ENCODE measurements around the gene KLF13. TPM values are rescaled to one million over a fixed set of nuclear protein-coding genes. Genes with fewer than 3 reads are reported as not detected.

The KLF13 gene
- total RNA-seq, 1 donor from 2014 or later, result 67.7 TPM

DNA sequence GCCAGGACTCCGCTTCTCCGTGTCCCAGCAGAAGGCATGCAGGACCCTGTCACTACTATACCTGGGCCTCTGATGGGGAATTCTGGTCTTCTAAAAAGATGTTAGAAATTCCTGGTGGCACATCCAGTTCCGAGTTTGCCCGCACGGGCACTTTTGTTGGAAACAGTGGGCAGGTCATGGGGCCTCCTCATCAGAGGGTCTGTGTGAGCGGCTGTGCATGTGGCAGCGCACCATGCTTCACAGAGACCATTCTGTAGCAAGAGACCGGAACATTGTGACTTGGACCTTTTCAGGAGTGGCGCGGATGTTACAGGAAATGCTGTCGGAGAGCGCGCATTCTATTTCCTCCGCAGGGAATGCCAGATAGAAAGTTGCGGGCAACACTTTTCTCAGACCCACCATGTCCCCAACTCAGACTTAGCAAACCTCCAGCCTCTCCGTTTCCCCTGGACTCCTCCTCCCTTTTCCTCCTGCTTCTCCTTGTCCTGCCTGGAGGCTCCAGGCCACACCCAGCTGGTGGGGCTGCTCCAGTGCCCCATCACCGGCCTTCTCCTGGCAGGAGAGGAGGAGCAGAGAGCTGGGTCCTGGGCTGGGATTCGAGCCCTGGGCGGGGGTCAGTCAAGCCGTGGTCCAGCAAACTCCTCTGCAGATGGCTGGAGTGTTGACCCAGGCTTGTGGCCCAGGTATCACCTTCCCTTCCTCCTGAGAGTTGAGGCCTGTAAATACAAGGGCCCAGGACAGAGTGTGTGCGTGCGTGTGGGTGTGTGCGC is 46.6 kb downstream of the KLF13 start:
- no peaks in the 10 kb centered on the region for H3K36me3 ChIP-seq (ENCODE audit: control insufficient read depth, insufficient read depth, low read length)
- H3K27me3 ChIP-seq (ENCODE audit: control insufficient read depth, insufficient read depth, low read length), result no peaks in the 10 kb centered on the region
- DNase-seq (ENCODE audit: low read depth), result no peak
- H3K4me3 ChIP-seq (ENCODE audit: low read depth, low read length), result no peak overlapping the region
- TF ChIP-seq, protein P1, sequence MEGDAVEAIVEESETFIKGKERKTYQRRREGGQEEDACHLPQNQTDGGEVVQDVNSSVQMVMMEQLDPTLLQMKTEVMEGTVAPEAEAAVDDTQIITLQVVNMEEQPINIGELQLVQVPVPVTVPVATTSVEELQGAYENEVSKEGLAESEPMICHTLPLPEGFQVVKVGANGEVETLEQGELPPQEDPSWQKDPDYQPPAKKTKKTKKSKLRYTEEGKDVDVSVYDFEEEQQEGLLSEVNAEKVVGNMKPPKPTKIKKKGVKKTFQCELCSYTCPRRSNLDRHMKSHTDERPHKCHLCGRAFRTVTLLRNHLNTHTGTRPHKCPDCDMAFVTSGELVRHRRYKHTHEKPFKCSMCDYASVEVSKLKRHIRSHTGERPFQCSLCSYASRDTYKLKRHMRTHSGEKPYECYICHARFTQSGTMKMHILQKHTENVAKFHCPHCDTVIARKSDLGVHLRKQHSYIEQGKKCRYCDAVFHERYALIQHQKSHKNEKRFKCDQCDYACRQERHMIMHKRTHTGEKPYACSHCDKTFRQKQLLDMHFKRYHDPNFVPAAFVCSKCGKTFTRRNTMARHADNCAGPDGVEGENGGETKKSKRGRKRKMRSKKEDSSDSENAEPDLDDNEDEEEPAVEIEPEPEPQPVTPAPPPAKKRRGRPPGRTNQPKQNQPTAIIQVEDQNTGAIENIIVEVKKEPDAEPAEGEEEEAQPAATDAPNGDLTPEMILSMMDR (IDR thresholded peaks at IDR 0.05; ENCODE audit: insufficient read depth, low read length, poor library complexity, severe bottlenecking), result no peak

DNA sequence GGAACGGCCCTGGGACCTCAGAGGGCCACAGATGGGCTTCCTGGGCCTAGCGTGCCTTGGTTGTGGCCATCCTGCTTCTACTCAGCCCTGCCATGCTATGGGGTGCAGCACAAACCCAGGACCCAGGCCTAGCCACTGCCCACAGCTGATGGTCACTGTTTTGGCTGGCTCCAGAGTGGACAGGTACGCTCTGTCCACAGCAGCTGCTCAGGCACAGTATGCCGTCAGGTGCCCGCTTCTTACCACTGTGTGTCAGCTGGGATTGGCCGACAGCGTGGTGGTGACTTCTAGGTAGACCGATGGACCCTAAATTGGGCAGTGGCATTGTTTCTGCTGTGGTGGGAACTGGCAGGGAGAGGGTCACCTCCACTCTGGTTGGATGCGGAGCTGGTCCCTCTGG is 47.3 kb downstream of the KLF13 start:
- no peak overlapping the region for H3K4me3 ChIP-seq (ENCODE audit: low read depth, low read length)
- no peaks in the 10 kb centered on the region for H3K36me3 ChIP-seq (ENCODE audit: control insufficient read depth, insufficient read depth, low read length)
- no peaks in the 10 kb centered on the region for H3K27me3 ChIP-seq (ENCODE audit: control insufficient read depth, insufficient read depth, low read length)
- DNase-seq (ENCODE audit: low read depth), result no peak
- TF ChIP-seq, protein P1 (IDR thresholded peaks at IDR 0.05; ENCODE audit: insufficient read depth, low read length, poor library complexity, severe bottlenecking), result no peak

DNA sequence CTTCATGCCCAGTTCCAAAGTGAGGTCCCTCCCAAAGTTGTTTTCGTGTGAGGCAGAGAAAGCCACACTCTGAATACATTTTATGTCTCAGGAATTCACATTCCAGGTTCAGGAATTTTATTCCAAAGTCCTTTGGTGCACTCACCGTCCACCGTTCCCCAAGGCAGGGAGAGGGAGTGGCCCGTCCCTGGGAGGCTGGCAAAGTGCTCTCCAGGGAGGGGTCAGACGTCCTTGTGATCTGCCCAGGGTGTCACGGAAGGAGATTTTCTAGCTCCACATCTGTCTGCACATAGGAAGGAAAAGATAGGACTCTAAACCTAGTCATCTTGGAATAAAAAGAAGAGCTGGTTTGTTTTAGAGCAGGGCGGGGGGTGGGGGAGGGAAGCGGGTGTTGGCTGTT is 47.9 kb downstream of the KLF13 start:
- TF ChIP-seq, protein P1 (IDR thresholded peaks at IDR 0.05; ENCODE audit: insufficient read depth, low read length, poor library complexity, severe bottlenecking), result no peak
- Histone ChIP-seq H3K4me3 (ENCODE audit: low read depth, low read length) (no peak overlapping the region), H3K36me3 (ENCODE audit: control insufficient read depth, insufficient read depth, low read length) (no peaks in the 10 kb centered on the region), H3K27me3 (ENCODE audit: control insufficient read depth, insufficient read depth, low read length) (no peaks in the 10 kb centered on the region)
- no peak for DNase-seq (ENCODE audit: low read depth)

DNA sequence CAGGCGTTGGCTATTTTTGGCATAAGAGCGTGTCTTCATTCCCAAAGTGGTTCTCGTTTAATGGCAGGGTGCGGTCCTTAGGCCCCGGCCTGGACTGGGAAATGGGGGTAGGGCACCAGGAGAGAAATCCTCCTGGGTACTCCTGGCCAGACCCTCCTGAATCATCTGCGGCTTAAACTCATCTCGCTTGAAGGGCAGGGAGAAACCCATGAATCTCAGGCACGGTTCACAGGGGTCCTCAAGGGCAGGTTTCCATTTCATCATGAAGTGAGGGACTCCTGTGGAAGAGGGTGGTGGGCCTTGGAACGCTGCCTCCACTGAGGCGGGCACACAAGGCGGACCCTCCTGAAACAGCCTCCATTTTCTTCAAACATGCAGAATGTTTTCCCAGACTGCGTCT is 48.4 kb downstream of the KLF13 start:
- DNase-seq (ENCODE audit: low read depth), result no peak
- Histone ChIP-seq H3K36me3 (ENCODE audit: control insufficient read depth, insufficient read depth, low read length) (no peaks in the 10 kb centered on the region), H3K27me3 (ENCODE audit: control insufficient read depth, insufficient read depth, low read length) (no peaks in the 10 kb centered on the region), H3K4me3 (ENCODE audit: low read depth, low read length) (no peak overlapping the region)
- TF ChIP-seq, protein P1 (IDR thresholded peaks at IDR 0.05; ENCODE audit: insufficient read depth, low read length, poor library complexity, severe bottlenecking), result no peak

DNA sequence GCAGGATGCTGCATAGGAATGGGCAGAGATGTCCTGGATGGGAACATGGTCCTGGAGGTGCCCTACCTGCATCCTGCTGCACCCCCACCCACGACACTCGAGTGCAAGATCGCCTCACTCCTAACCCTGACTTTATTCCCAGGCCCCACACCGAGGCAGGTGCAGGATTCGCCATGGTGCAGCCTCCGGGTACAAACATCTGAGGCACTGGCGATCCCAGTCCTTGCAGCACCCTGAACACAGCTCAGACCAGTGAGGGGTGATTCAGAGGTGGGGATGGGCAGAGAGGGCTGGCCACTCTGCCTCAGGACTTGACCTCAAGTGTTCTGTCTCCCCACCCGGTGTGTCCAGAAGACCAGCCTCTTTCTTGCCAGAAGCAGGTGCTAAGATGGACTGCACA is 49.1 kb downstream of the KLF13 start:
- Histone ChIP-seq H3K27me3 (ENCODE audit: control insufficient read depth, insufficient read depth, low read length) (no peaks in the 10 kb centered on the region), H3K4me3 (ENCODE audit: low read depth, low read length) (no peak overlapping the region), H3K36me3 (ENCODE audit: control insufficient read depth, insufficient read depth, low read length) (no peaks in the 10 kb centered on the region)
- DNase-seq (ENCODE audit: low read depth), result no peak
- TF ChIP-seq, protein P1 (IDR thresholded peaks at IDR 0.05; ENCODE audit: insufficient read depth, low read length, poor library complexity, severe bottlenecking), result no peak

DNA sequence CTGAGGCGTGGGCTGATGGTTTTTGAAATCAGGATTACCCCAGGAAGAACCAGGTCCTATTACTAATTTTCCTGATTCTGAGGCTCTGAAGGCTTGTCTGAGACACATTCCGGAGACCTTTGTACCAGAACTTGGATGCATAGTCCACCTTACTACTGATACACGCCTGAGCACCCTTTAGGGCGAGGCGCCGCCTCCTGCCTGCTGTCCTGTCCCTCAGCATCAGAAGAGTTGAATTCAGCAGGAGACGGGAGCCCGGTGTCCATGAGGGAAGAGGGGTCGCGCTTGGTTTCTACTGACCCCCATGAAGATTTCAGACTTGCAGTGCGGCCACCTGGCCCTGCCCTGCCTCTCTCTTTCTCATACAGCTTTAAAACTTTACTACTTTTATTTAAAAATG is 49.9 kb downstream of the KLF13 start:
- TF ChIP-seq, protein P1 (IDR thresholded peaks at IDR 0.05; ENCODE audit: insufficient read depth, low read length, poor library complexity, severe bottlenecking), result no peak
- DNase-seq (ENCODE audit: low read depth), result no peak
- Histone ChIP-seq H3K4me3 (ENCODE audit: low read depth, low read length) (no peak overlapping the region), H3K27me3 (ENCODE audit: control insufficient read depth, insufficient read depth, low read length) (no peaks in the 10 kb centered on the region), H3K36me3 (ENCODE audit: control insufficient read depth, insufficient read depth, low read length) (no peaks in the 10 kb centered on the region)

Data from kidney epithelial cell (primary cell).